ENCODE results near the gene SYTL5.

Gene SYTL5

DNA sequence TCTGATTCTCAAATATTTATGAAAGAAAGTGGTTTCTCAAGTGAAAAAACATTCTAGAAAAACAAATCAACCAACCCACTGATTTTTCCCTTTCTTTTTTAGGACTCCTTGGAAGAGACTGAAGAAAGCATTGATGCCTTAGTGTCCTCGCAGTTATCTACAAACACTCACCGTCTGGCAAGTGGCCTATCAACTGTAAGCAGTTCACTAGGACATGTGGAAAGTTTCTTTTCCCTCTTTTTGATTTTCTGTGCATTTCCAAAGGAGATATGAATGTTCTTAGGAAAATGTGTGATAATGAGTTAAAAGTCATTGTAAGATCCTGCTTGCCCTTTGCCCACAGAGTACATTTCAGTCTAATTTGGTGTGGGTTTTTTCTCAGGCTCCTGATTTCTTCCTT lies 95.9 kb downstream of the SYTL5 start:
- TF ChIP-seq, protein P1, sequence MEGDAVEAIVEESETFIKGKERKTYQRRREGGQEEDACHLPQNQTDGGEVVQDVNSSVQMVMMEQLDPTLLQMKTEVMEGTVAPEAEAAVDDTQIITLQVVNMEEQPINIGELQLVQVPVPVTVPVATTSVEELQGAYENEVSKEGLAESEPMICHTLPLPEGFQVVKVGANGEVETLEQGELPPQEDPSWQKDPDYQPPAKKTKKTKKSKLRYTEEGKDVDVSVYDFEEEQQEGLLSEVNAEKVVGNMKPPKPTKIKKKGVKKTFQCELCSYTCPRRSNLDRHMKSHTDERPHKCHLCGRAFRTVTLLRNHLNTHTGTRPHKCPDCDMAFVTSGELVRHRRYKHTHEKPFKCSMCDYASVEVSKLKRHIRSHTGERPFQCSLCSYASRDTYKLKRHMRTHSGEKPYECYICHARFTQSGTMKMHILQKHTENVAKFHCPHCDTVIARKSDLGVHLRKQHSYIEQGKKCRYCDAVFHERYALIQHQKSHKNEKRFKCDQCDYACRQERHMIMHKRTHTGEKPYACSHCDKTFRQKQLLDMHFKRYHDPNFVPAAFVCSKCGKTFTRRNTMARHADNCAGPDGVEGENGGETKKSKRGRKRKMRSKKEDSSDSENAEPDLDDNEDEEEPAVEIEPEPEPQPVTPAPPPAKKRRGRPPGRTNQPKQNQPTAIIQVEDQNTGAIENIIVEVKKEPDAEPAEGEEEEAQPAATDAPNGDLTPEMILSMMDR (conservative IDR thresholded peaks at IDR 0.05; ENCODE audit: low read depth, low read length), result no peak
- H3K4me3 ChIP-seq (ENCODE audit: low read length), result no peak overlapping the region
- no peak for DNase-seq (ENCODE audit: low read depth)

DNA sequence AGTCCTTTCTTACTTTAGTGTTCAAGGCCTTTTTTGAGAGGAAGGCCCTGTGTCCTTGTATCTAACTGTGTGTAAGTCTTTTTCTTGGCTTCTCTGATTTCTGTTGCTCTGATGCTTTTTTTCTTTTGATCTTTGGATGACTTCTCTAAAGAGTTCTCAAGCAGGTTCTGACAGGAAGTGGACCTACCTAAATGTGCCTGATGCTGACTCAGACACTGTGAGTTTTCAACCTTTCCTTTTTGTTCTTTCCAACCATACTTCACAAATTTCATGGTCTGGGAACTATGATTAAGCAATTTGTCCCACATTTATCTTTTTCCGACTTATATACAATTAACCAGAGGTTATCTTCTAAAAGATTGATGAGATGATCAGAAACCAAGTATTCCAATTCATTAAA lies 96.5 kb downstream of the SYTL5 start:
- DNase-seq (ENCODE audit: low read depth), result no peak
- TF ChIP-seq, protein P1 (conservative IDR thresholded peaks at IDR 0.05; ENCODE audit: low read depth, low read length), result no peak
- H3K4me3 ChIP-seq (ENCODE audit: low read length), result no peak overlapping the region

DNA sequence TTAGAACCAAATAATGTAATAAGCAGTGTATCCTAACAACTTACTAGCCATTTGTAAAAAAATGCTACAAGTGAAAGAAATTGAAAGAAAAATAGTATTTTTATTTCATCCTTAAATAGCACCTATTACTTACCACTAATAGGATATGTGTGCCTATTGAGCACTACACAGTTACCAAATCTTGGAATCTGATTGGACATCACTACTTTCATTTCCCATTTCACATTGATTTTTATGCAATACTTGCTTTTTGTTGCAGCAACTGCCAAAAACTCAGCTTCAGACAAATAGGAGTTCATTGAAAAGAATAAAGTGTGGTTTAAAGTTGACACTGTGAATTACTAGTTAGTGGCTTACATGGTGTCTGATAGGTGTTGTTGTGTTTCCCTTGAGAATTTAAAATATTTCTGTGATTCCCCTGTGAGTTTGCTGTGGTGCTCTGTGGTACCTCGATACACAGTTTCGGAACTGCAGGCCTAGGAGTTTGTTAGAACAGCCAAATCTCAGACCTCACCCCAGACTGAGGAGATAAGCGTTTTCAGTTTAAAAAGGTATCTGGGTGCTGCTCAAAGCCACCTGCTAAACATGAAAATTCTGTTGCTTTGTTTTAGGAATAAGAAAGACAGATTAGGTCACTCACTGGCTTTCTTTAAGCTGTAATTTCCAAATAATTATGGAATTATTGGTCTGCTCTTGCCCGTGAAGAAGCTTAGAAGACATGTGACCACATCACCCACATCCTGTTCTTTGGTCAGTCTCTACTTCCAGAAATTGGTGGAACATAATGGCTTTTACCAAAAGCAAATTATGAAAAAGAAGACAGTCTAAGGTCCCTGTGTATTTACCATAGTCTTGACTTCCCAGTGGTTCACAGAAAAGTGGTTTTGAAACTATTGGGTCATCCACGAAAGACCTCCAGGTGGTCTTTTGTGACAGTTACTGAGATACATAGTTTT lies 97.8 kb downstream of the SYTL5 start:
- DNase-seq (ENCODE audit: low read depth), result no peak
- TF ChIP-seq, protein P1 (conservative IDR thresholded peaks at IDR 0.05; ENCODE audit: low read depth, low read length), result no peak
- no peak overlapping the region for H3K4me3 ChIP-seq (ENCODE audit: low read length)

DNA sequence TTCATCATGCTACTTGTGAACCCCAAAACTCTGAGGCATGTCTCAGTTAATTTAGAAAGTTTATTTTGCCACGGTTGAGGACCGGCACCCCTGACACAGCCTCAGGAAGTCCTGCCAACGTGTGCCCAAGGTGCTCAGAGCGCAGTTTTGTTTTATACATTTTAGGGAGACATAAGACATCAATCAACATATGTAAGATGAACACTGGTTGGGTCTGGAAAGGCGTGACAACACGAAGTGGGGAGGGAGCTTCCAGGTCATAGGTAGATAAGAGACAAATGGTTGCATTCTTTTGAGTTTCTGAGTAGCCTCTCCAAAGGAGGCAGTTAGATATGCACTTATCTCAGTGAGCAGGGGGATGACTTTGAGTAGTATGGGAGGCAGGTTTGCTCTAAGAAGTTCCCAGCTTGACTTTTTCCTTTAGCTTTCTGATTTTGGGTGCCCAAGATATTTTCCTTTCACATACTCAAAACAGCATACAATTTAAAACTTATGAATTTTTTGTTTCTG lies 98.9 kb downstream of the SYTL5 start:
- no peak for DNase-seq (ENCODE audit: low read depth)
- TF ChIP-seq, protein P1 (conservative IDR thresholded peaks at IDR 0.05; ENCODE audit: low read depth, low read length), result no peak
- H3K4me3 ChIP-seq (ENCODE audit: low read length), result no peak overlapping the region

DNA sequence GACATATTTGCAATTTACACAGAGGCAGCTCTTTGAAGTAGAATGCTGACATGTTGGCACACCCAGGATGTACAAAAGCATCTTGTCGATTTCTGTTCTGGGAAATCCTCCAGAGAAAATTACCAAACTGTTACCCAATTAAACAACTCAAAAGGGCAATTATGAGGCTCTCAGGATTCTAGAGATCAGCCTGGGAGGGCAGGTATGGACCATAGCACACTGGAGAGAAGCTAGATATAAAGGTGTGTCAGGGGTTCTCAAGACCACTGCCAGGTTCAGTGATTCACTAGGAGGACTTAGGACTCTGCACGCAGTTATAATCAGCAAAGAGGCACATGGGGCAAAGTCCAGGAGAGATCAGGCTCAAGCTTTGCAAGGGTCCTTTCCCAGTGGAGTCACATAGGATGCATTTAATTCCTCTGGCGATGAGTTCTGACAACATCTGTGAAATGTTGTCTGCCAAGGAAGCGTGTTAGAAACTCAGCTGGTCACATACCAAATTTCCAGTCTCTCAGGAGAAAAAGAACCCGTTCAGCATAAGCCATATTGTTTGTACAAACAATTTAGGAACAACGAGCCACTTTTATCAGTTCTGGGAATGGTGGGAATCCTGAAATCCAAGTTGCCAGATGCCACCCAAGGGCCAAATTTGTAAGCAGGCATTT lies 100.8 kb downstream of the SYTL5 start:
- TF ChIP-seq, protein P1 (conservative IDR thresholded peaks at IDR 0.05; ENCODE audit: low read depth, low read length), result no peak
- no peak for DNase-seq (ENCODE audit: low read depth)

DNA sequence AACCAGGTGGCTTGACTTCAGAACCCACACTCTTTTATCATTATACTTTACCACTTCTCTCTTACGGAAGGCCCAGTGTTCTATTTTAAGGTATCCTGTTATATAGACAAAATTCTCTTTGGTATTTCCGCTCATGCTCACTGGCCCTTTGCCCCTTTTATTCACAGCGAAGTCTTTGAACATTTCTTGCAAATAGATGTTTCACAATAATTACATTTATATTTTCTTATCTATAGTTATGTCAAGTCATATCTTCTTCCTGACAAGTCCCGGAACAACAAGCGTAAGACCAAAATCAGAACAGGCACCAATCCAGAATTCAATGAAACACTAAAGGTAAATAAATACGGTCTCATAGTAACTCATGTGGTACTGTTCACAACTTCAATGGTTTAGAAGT lies 102.0 kb downstream of the SYTL5 start:
- no peak for DNase-seq (ENCODE audit: low read depth)
- TF ChIP-seq, protein P1 (conservative IDR thresholded peaks at IDR 0.05; ENCODE audit: low read depth, low read length), result no peak

More for the DNA sequence above, 100.8 kb downstream of the SYTL5 start:
- no peak overlapping the region for H3K4me3 ChIP-seq (ENCODE audit: low read length)

More for the DNA sequence above, 102.0 kb downstream of the SYTL5 start:
- H3K4me3 ChIP-seq (ENCODE audit: low read length), result no peak overlapping the region
